ENCODE data around the gene TPR.
"Not testable (repeated sequence)": the region's sequence is repeated elsewhere in the genome, so short reads cannot be mapped to it uniquely, and the experiment has no call there.

The TPR gene

GRCh38 chr1:186375152-186375928 is at the start of gene TPR, which contains the start of gene ODR4:
TSS of gene TPR (minus strand) at chr1:186375253. CDS start at chr1:186375028, 225 bp downstream.
TSS of gene ODR4 (plus strand) at chr1:186375838. CDS start at chr1:186379786, 3,948 bp downstream.
- peak; percentile 99 for DNase-seq (ENCODE audit: low read depth)

DNA sequence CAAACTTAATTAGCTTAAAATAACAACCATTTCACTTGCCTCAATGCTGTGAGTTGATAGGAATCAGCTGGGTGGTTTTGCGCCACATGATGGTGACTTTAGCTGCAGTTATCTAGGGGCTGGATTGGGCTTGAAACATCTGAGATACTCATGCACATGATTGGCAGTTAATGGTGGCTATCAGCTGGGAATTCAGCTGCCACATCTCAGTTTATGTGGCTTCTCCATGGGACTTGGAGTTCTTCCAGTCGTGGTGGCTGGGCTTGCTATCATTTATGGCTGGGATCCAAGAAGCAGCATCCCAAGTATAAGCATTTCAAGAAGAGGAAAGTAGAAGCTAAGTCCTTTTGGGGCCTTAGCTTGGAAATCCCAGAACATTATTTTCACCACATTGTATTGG is 49.5 kb upstream of the TPR start:
- DNase-seq (ENCODE audit: low read depth), result no peak

DNA sequence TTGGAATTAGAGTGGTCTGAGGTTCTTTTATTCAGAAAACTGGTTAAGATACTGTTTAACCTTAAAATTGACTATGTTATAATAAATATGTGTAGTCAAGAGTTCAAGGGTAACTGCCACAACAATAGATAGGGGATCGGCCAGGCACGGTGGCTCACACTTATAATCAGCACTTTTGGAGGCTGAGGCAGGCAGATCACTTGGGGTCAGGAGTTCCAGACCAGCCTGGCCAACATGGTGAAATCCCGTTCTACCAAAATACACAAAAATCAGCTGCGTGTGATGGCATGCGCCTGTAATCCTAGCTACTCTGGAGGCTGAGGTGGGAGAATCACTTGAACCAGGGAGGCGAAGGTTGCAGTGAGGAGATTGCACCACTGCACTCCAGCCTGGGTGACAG is 46.4 kb upstream of the TPR start:
- no peak for DNase-seq (ENCODE audit: low read depth)

DNA sequence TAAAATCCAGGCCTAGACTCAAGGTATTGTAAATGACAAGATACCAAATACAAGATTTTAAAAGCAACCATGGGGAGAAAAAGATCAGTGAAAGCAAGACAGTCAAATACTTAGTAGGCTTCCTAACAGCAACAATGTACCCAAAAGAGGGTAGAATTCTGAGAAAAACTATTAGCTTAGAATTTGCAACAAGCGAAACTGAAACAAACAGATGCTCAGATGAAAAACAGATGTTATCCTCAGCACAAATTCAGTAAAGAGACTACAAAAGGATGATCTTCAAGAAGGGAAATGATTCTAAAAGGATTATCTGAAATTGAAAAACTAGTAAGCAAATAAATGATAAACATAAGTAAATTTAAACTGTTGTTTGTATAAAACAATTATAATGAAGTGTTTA is 45.9 kb upstream of the TPR start:
- no peak for DNase-seq (ENCODE audit: low read depth)

DNA sequence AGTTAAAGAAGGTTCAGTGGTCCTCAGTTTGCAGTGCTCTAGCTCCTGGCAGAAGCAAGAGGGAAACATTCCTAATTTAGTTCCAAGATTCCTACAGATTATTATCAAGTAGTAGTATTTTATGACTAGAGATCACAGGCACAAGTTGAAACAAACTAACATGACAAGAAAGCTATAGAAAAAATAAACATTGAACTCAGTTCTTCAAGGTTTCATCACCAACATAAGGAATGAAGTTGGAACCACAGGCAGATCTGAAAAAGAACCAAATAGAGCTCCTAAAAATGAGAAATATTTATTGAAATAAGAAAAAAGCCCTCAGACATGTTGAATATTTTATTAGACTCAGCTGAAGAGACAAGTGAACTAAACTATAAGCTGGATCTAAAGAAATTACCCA is 45.3 kb upstream of the TPR start:
- DNase-seq (ENCODE audit: low read depth), result no peak

- no peak for DNase-seq (ENCODE audit: low read depth)
These were observed 43.5 kb upstream of the TPR start for GRCh38 chr1:186418503-186418902.

GRCh38 chr1:186413319-186413718 is 38.3 kb upstream of the TPR start:
- DNase-seq (ENCODE audit: low read depth), result no peak

DNA sequence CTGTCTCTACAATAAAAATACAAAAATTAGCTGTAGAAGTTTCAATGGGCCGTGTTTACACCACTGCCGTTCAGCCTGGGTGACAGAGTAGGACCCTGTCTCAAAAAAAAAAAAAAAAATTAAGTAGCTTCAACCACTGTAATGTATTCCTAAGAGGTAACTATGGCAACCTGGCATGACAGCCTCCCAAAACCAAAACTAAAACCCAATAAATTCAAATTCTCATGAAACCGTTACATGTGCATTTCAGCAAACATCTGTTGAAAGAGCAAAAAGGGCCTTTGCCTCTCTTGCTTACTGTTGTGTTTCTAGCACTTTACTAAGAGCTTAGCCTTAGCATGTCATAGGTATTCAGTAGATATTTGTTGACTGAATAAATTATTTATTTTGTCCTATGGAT is 34.0 kb upstream of the TPR start:
- no peak for DNase-seq (ENCODE audit: low read depth)

GRCh38 chr1:186404454-186405051 is 29.5 kb upstream of the TPR start:
- DNase-seq (ENCODE audit: low read depth), result peak; percentile 22

DNA sequence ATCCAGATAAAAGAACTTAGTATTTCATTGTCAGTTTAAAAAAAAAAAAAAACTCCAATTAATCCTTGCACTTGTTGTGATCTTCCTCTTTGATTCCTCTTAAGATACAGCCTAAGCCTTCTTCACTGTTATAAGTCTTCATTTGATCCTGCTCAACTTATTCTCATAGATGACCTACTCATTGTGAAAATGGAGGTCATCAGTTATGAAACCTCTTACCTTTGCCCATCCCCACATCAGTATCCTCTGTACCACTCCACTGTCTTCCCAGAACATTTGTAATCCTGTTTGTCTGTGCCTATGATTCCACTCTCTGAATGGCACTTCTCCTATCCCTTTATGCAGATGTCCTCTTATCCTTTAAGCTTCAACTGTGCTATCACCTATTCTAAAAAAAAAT is 28.6 kb upstream of the TPR start:
- DNase-seq (ENCODE audit: low read depth), result no peak

DNA sequence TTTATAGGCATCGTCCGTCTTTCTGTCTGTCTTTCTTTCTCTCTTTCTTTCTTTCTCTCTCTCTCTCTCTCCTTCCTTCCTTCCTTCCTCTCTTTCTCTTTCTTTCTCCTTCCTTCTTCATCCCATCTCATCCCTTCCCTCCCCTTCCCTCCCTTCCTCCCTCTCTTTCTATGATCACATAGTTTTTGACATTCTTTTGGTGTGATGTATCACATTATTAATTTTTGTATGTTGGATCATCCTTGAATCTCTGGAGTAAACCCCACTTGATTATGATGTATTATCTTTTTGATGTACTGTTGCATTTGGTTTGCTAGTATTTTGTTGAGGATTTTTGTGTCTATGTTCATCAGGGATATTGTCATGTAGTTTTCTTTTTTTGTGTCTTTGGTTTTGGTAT is 26.4 kb upstream of the TPR start:
- DNase-seq (ENCODE audit: low read depth), result not testable (repeated sequence)

DNA sequence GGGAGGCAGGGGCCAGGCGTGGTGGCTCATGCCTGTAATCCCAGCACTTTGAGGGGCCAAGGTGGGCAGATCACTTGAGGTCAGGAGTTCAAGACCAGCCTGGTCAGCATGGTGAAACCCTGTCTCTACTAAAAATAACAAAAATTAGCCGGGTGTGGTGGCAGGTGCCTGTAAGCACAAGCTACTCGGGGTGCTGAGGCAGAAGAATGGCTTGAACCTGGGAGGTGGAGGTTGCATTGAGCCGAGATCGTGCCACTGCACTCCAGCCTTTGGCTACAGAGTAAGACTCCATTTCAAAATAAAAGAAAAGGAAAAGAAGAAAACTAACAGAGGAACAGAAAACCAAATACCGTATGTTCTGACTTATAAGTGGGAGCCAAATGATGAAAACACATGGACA is 17.7 kb upstream of the TPR start:
- DNase-seq (ENCODE audit: low read depth), result not testable (repeated sequence)

DNA sequence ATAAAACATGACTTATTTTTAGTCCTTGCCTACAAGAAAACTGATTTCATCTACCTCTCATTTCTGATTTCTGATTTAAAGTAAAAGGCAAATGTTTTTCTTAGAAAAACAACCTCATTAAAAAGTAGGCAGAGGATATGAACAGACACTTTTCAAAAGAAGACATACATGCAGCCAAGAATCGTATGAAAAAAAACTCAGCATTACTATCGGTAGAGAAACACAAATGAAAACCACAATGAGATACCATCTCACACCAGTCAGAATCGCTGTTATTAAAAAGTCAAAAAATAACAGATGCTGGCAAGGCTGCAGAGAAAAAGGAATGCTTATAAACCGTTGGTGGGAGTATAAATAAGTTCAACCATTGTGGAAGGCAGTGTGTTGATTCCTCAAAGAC is 16.8 kb upstream of the TPR start:
- DNase-seq (ENCODE audit: low read depth), result no peak

GRCh38 chr1:186390925-186391324 is 15.9 kb upstream of the TPR start:
- no peak for DNase-seq (ENCODE audit: low read depth)

- DNase-seq (ENCODE audit: low read depth), result no peak
These were observed 11.8 kb upstream of the TPR start for GRCh38 chr1:186386725-186387383.

GRCh38 chr1:186375929-186376319 is 871 bp upstream of the TPR start:
- DNase-seq (ENCODE audit: low read depth), result no peak

GRCh38 chr1:186374303-186375151 is 526 bp downstream of the TPR start:
- DNase-seq (ENCODE audit: low read depth), result peak; percentile 50

DNA sequence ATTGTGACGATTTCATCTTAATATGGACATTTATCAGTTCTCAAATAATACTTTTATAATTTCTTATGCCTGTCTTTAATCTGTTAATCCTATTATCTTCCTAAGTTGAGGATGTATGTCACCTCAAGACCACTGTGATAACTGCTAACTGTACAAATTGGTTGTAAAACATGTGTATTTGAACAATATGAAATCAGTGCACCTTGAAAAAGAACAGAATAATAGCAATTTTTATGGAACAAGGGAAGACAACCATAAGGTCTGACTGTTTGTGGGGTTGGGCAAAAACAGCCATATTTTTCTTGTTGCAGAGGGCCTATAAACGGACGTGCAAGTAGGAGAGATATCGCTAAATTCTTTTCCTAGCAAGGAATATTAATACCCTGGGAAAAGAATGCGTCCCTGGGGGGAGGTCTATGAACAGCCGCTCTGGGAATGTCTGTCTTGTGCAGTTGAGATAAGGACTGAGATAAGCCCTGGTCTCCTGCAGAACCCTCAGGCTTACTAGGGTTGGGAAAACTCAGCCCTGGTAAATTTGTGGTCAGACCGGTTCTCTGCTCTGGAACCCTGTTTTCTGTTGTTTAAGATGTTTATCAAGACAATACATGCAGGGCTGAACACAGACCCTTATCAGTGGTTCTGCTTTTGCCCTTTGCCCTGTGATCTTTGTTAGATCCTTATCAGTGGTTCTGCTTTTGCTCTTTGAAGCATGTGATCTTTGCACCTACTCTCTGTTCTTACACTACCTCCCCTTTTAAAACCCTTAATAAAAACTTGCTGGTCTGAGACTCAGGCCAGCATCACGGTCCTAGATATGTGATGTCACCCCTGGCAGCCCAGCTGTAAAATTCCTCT is 27.0 kb downstream of the TPR start:
- not testable (repeated sequence) for DNase-seq (ENCODE audit: low read depth)

DNA sequence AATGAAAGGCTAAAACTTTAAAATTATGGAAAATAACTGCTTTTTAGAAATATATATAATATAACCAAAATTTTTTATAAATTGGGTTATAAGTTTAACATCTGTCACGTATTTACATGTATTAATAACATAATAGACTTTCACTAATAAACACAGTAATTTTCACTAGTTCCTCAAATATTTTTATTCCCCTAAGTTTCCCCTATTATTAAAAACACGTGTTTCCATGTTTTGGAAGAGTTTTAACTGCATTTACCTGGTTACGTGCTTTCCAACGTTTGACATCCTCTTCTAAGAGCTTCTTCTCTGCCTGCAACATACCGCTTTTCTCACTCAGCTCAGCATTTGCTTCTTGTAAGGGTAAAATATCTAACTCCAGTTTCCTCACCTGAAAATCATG is 34.3 kb downstream of the TPR start:
- no peak for DNase-seq (ENCODE audit: low read depth)

GRCh38 chr1:186337554-186337953 is 37.5 kb downstream of the TPR start:
- no peak for DNase-seq (ENCODE audit: low read depth)

DNA sequence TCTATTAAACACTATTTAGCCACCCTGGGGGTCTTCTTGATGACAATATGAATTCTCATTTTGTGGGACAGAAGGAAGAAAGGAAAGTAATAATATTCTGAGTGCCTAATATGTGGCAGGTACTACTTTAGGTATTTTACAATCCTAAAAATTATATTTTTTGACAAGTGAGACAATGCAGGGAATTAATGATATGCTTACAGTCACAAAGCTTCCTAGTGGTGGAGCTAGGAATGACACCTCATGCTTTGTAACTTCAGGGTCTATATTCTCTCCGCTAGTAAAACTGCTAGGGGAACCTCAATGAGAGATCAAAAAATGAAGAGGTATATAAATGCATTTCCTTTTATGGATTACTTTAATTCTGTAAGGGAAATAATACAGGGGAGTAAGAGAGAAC is 44.3 kb downstream of the TPR start:
- peak; percentile 25 for DNase-seq (ENCODE audit: low read depth)

Measured in CMK (cell line).